OCI-LY7 (cell line): Measurements from ENCODE around the gene ATP6V0A4.

ENCODE experiments used
- EZH2phosphoT487 ChIP-seq: fragments of 200-600 bp; sonication (generic); IDR thresholded peaks from 2 replicates; pipeline ENCODE4 v1.6.1; 2018; ENCODE audit warnings: low read depth, borderline replicate concordance, mild to moderate bottlenecking, mixed run types, antibody characterized with exemption, low read length, moderate library complexity, mixed read lengths
- TF ChIP-seq, protein P1 (sequence below): fragments of 200-600 bp; sonication (generic); conservative IDR thresholded peaks from 2 replicates; pipeline ENCODE4 v1.5.1; 2014; ENCODE audit warnings: mild to moderate bottlenecking, antibody characterized with exemption, low read length, moderate library complexity, mixed read lengths

DNA sequence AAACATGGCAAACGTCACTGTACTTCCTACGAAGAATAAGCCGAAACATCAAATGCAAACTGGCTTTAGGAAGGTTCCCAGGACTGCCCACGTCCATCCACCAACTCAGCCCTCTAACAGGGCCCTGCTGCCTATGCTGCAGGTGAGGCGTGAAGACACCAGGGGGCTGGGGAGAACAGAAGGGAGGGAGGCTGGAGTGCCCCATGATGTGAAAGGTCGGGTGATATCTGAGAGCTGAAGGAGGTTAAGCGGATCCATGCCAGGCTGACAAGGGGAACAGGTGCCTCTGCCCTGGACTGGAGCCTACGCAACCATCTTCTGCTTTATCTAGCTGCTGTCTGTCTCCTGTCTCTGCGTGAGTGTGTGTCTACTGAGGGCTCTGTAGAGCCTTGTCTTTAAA is 40.2 kb upstream of the ATP6V0A4 start:
- TF ChIP-seq, protein P1, sequence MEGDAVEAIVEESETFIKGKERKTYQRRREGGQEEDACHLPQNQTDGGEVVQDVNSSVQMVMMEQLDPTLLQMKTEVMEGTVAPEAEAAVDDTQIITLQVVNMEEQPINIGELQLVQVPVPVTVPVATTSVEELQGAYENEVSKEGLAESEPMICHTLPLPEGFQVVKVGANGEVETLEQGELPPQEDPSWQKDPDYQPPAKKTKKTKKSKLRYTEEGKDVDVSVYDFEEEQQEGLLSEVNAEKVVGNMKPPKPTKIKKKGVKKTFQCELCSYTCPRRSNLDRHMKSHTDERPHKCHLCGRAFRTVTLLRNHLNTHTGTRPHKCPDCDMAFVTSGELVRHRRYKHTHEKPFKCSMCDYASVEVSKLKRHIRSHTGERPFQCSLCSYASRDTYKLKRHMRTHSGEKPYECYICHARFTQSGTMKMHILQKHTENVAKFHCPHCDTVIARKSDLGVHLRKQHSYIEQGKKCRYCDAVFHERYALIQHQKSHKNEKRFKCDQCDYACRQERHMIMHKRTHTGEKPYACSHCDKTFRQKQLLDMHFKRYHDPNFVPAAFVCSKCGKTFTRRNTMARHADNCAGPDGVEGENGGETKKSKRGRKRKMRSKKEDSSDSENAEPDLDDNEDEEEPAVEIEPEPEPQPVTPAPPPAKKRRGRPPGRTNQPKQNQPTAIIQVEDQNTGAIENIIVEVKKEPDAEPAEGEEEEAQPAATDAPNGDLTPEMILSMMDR: no peak
- TF ChIP-seq EZH2phosphoT487: no peak
